WTC11 (cell line): ENCODE measurements around the gene LRRC9.

ENCODE experiments used
- AFF4 ChIP-seq: sonication (generic); formaldehyde crosslinking; IDR thresholded peaks from 2 replicates; pipeline ENCODE4 v1.8.1; 2023; ENCODE audit warnings: mild to moderate bottlenecking, missing genetic modification reagents, borderline replicate concordance
- ATF3 ChIP-seq: sonication (generic); formaldehyde crosslinking; conservative IDR thresholded peaks from 2 replicates; pipeline ENCODE4 v1.8.1; 2022; ENCODE audit warnings: mild to moderate bottlenecking, missing genetic modification reagents
- CREB1 ChIP-seq: sonication (generic); formaldehyde crosslinking; IDR thresholded peaks from 2 replicates; pipeline ENCODE4 v1.8.0; 2023; ENCODE audit warnings: mild to moderate bottlenecking, missing genetic modification reagents
- CTCF ChIP-seq: fragments of 200-600 bp; IDR thresholded peaks from 2 replicates; pipeline ENCODE4 v1.8.0; 2022; ENCODE audit warnings: antibody characterized with exemption
- E2F1 ChIP-seq: sonication (generic); formaldehyde crosslinking; IDR thresholded peaks from 2 replicates; pipeline ENCODE4 v1.8.0; 2022; ENCODE audit warnings: mild to moderate bottlenecking, missing genetic modification reagents
- E2F5 ChIP-seq: sonication (generic); formaldehyde crosslinking; IDR thresholded peaks from 2 replicates; pipeline ENCODE4 v1.8.1; 2022; ENCODE audit warnings: mild to moderate bottlenecking, moderate library complexity, missing genetic modification reagents
- ESRRA ChIP-seq: sonication (generic); formaldehyde crosslinking; IDR thresholded peaks from 2 replicates; pipeline ENCODE4 v1.8.1; 2022; ENCODE audit warnings: mild to moderate bottlenecking, missing genetic modification reagents, borderline replicate concordance
- ETV6 ChIP-seq: sonication (generic); formaldehyde crosslinking; IDR thresholded peaks from 2 replicates; pipeline ENCODE4 v1.8.1; 2022; ENCODE audit warnings: mild to moderate bottlenecking, missing genetic modification reagents
- GABPB1 ChIP-seq: sonication (generic); formaldehyde crosslinking; IDR thresholded peaks from 2 replicates; pipeline ENCODE4 v1.8.1; 2023; ENCODE audit warnings: mild to moderate bottlenecking, missing genetic modification reagents
- NFATC4 ChIP-seq: fragments of 250-450 bp; sonication (Bioruptor Pico); IDR thresholded peaks from 2 replicates; pipeline ENCODE4 v1.9.0; 2021; ENCODE audit warnings: mild to moderate bottlenecking
- NR2C2 ChIP-seq: sonication (generic); formaldehyde crosslinking; IDR thresholded peaks from 2 replicates; pipeline ENCODE4 v1.8.0; 2022; ENCODE audit warnings: mild to moderate bottlenecking, missing genetic modification reagents
- NR3C1 ChIP-seq: sonication (generic); formaldehyde crosslinking; conservative IDR thresholded peaks from 2 replicates; pipeline ENCODE4 v1.8.1; 2023; ENCODE audit warnings: low read depth, mild to moderate bottlenecking, missing genetic modification reagents
- STAT6 ChIP-seq: sonication (generic); formaldehyde crosslinking; conservative IDR thresholded peaks from 2 replicates; pipeline ENCODE4 v1.8.1; 2023; ENCODE audit warnings: mild to moderate bottlenecking, low read depth, missing genetic modification reagents, moderate library complexity
- ZNF416 ChIP-seq: fragments of 250-450 bp; sonication (Bioruptor Pico); IDR thresholded peaks from 2 replicates; pipeline ENCODE4 v1.9.0; 2021; ENCODE audit warnings: mild to moderate bottlenecking, inconsistent platforms

- no peak for TF ChIP-seq GABPB1 (CRISPR knock-in tag)
- no peak for TF ChIP-seq CTCF
- no peak for TF ChIP-seq ZNF416 (CRISPR knock-in tag)
- TF ChIP-seq E2F5 (CRISPR knock-in tag) = no peak
- no peak for TF ChIP-seq STAT6 (CRISPR knock-in tag)
- no peak for TF ChIP-seq NR2C2 (CRISPR knock-in tag)
- no peak for TF ChIP-seq ATF3 (CRISPR knock-in tag)
- TF ChIP-seq AFF4 (CRISPR knock-in tag) = no peak
- no peak for TF ChIP-seq E2F1 (CRISPR knock-in tag)
- TF ChIP-seq NR3C1 (CRISPR knock-in tag) = no peak
- TF ChIP-seq NFATC4 (CRISPR knock-in tag) = no peak
- no peak for TF ChIP-seq ETV6 (CRISPR knock-in tag)
- TF ChIP-seq CREB1 (CRISPR knock-in tag) = no peak
- no peak for TF ChIP-seq ESRRA (CRISPR knock-in tag)
Measured at GRCh38 chr14:60085693-60086092, 165.7 kb downstream of the LRRC9 start.
